Heart left ventricle (tissue), 13 donors: Measurements from ENCODE around the gene TRPV3.

Experiments used
- POLR2A ChIP-seq, 2 donors: fragments of 450-650 bp; IDR thresholded peaks; one replicate each; pipeline ENCODE4 v1.6.1; 2017; ENCODE audit warnings: antibody characterized with exemption in 2 of 2, mild to moderate bottlenecking in 2 of 2, moderate library complexity in 2 of 2
- TF ChIP-seq, protein P1 (sequence below), 12 donors: fragments of 200-600 bp; sonication (generic) in 4 of 12; IDR thresholded peaks; one replicate each; pipeline versions ENCODE4 v1.5.0 to v1.8.0; 2018 to 2022; ENCODE audit warnings: antibody characterized with exemption in 12 of 12, mild to moderate bottlenecking in 5 of 12
- donor health status: ischemic (EF 13 %, LVEDD 7.1; RV severe dilation, severe dysfunction).
- donor health status: DM: no; HTN: yes; CAD: no.
- donor health status: DM: no; HTN: no; CAD: no.
- donor health status: ischemic (EF 25% LVEDD 6.9; RV normal size, moderate dysfunction).
- donor health status: ischemic (EF 25% LVEDD 5.7; RV mildly dilated, moderate dysfunction).
- donor health status: ischemic (EF 35%, LVEDD 5.7; RV mildly dilated, moderate dysfunction).
- donor health status: nonischemic (EF 11% LVEDD 7.7; RV severe dilation, severe dysfunction).
- donor health status: DM: yes; HTN: yes; CAD: no.
- donor health status: PGD.
- donor health status: ischemic (EF 29% LVEDD 5.4; RV normal size, mild dysfunction).
- donor health status: nonischemic (EF 23%, LVEDD 6.1; RV moderate dilation, normal function).

- TF ChIP-seq, protein P1, sequence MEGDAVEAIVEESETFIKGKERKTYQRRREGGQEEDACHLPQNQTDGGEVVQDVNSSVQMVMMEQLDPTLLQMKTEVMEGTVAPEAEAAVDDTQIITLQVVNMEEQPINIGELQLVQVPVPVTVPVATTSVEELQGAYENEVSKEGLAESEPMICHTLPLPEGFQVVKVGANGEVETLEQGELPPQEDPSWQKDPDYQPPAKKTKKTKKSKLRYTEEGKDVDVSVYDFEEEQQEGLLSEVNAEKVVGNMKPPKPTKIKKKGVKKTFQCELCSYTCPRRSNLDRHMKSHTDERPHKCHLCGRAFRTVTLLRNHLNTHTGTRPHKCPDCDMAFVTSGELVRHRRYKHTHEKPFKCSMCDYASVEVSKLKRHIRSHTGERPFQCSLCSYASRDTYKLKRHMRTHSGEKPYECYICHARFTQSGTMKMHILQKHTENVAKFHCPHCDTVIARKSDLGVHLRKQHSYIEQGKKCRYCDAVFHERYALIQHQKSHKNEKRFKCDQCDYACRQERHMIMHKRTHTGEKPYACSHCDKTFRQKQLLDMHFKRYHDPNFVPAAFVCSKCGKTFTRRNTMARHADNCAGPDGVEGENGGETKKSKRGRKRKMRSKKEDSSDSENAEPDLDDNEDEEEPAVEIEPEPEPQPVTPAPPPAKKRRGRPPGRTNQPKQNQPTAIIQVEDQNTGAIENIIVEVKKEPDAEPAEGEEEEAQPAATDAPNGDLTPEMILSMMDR (IDR thresholded peaks at IDR 0.05) = no peak
- TF ChIP-seq POLR2A (IDR thresholded peaks at IDR 0.05) = no peak
Observed at GRCh38 chr17:3594976-3595375, 37.4 kb upstream of the TRPV3 start.
